Activated CD4-positive, alpha-beta T cell treated with anti-CD3 and anti-CD28 coated beads for 24 hours (primary cell): ENCODE data around the gene NPTXR.

Experiments used
- DNase-seq, 2 donors: peaks; one replicate each; pipeline ENCODE4 v3.0.0-alpha.2; 2020; ENCODE audit warnings: low read depth in 2 of 2

The NPTXR gene

DNA sequence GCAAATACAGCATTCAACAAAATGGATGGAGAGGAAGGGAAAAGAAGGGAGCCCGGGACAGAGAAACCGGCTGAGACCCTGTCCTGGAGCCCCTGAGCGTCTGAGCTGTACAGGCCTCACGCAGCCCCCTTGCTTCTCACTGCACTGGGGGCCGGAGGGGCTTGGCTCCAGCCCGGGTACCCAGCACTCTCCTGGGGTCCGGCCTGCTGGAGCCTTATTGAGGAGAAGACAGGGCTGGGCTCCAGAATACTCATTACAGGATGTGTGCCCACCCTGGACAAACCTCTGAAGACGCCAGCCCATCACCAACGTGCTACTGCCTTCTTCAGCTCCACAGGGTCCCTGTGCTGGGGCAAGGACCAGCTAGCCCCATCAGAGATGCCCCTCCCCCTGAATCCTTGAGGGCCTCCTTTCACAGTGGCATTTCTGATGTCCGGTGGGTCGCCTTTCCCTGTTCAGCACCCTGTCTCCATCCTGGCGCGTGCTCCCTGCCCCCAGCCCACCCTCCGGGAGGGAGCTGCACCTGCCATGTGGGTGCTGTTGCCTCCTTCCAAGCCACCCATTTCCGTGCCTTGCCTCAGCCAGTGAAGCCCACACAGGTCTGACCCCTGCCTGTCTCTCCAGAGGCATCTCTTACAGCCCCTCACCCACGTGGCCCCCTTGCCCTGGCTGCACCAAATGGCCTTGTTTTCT is 73.4 kb downstream of the NPTXR start:
- DNase-seq = no peak
